Measurements from ENCODE around the gene PRMT5.

Gene PRMT5

DNA sequence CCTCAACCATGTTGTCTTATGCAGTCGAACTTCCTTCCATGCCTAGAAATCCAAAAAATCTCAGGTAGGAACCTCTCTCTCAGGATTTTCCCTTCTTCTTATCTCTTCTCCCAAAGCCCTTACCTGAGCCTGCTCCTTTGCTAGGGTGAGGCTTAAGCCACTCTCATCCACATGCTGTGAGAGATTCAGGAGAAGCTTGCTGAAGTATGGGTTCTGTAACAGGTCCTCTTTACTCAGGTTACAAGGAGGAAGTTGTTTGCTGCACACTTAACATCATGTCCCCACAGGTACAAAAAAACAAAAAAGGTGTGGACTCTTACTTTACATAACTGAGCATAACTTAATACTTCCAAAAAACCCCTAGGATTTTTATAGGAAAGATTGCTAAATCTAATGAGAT lies 23.2 kb upstream of the PRMT5 start:
- TF ChIP-seq FOXP2 (optimal IDR thresholded peaks at IDR 0.05; ENCODE audit: borderline replicate concordance, extremely low read depth, extremely low read length, insufficient read depth), result no peak
- TF ChIP-seq POLR2AphosphoS5 (IDR thresholded peaks at IDR 0.05; ENCODE audit: low read depth, low read length), result no peak
- TF ChIP-seq, protein P1, sequence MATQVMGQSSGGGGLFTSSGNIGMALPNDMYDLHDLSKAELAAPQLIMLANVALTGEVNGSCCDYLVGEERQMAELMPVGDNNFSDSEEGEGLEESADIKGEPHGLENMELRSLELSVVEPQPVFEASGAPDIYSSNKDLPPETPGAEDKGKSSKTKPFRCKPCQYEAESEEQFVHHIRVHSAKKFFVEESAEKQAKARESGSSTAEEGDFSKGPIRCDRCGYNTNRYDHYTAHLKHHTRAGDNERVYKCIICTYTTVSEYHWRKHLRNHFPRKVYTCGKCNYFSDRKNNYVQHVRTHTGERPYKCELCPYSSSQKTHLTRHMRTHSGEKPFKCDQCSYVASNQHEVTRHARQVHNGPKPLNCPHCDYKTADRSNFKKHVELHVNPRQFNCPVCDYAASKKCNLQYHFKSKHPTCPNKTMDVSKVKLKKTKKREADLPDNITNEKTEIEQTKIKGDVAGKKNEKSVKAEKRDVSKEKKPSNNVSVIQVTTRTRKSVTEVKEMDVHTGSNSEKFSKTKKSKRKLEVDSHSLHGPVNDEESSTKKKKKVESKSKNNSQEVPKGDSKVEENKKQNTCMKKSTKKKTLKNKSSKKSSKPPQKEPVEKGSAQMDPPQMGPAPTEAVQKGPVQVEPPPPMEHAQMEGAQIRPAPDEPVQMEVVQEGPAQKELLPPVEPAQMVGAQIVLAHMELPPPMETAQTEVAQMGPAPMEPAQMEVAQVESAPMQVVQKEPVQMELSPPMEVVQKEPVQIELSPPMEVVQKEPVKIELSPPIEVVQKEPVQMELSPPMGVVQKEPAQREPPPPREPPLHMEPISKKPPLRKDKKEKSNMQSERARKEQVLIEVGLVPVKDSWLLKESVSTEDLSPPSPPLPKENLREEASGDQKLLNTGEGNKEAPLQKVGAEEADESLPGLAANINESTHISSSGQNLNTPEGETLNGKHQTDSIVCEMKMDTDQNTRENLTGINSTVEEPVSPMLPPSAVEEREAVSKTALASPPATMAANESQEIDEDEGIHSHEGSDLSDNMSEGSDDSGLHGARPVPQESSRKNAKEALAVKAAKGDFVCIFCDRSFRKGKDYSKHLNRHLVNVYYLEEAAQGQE (IDR thresholded peaks at IDR 0.05; ENCODE audit: insufficient read depth in 1 of 2, low read depth in 2 of 2, low read length in 2 of 2), result no peak

DNA sequence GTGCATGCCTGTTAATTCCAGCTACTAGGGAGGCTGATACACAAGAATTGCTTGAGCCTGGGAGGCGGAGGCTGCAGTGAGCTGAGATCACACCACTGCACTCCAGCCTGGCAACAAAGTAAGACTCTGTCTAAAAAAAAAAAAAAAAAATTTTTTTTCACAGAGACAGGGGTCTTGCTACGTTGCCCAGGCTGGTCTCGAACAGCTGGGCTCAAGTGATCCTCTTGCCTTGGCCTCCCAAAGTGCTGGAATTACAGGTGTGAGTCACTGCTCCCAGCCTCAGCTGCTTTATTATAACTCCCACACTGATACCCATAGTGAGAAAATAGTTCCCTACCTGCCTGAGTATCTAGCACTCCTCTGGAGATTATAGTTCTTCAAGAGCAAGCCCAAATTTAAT lies 16.5 kb upstream of the PRMT5 start:
- TF ChIP-seq POLR2AphosphoS5 (IDR thresholded peaks at IDR 0.05; ENCODE audit: low read depth, low read length) (no peak), FOXP2 (optimal IDR thresholded peaks at IDR 0.05; ENCODE audit: borderline replicate concordance, extremely low read depth, extremely low read length, insufficient read depth) (no peak), TAF1 (IDR thresholded peaks at IDR 0.05; ENCODE audit: borderline replicate concordance, insufficient read depth, low read length) (no peak), SIN3A (IDR thresholded peaks at IDR 0.05; ENCODE audit: borderline replicate concordance, insufficient read depth, low read length) (no peak)
- TF ChIP-seq, protein P1 (IDR thresholded peaks at IDR 0.05; ENCODE audit: insufficient read depth in 1 of 2, low read depth in 2 of 2, low read length in 2 of 2), result no peak

DNA sequence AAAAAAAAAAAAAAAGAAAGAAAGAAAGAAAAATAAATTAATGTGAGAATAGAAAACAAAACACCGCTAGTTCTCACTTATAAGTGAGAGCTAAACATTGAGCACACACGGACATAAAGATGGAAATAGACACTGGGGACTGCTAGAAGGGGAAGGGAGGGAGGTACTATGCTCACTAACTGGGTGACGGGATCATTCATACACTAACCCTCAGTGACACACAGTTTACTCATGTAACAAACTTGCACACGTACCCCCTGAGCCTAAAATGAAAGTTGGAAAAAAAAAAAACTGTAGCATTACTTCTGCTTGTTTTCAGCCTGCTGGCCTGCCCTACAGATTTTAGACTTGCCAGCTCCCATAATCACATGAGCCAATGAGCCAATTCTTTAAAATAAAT lies 10.5 kb upstream of the PRMT5 start:
- no peak for TF ChIP-seq FOXP2 (optimal IDR thresholded peaks at IDR 0.05; ENCODE audit: borderline replicate concordance, extremely low read depth, extremely low read length, insufficient read depth)
- TF ChIP-seq, protein P1 (IDR thresholded peaks at IDR 0.05; ENCODE audit: insufficient read depth in 1 of 2, low read depth in 2 of 2, low read length in 2 of 2), result no peak
- no peak for TF ChIP-seq TAF1 (IDR thresholded peaks at IDR 0.05; ENCODE audit: borderline replicate concordance, insufficient read depth, low read length)
- no peak for TF ChIP-seq SIN3A (IDR thresholded peaks at IDR 0.05; ENCODE audit: borderline replicate concordance, insufficient read depth, low read length)
- no peak for TF ChIP-seq POLR2AphosphoS5 (IDR thresholded peaks at IDR 0.05; ENCODE audit: low read depth, low read length)

DNA sequence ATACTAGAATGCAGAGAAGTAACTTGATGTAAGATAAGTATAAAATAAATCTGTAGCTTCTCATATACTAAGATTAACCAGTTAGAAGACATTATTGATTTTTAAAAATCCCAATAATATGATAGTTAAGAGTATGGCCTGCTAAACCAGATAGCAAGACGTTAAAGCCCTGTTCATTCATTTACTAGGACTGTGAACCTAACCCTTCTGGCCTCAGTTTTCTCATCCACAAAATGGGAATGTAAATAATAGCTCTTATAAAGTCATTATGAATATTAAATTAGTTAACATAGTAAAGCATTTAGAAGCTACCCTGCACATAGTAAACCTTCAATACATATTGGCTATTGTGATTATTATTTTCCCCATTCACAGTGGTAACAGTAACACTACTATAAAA lies 6.0 kb upstream of the PRMT5 start:
- TF ChIP-seq TAF1 (IDR thresholded peaks at IDR 0.05; ENCODE audit: borderline replicate concordance, insufficient read depth, low read length) (no peak), FOXP2 (optimal IDR thresholded peaks at IDR 0.05; ENCODE audit: borderline replicate concordance, extremely low read depth, extremely low read length, insufficient read depth) (no peak), SIN3A (IDR thresholded peaks at IDR 0.05; ENCODE audit: borderline replicate concordance, insufficient read depth, low read length) (no peak), POLR2AphosphoS5 (IDR thresholded peaks at IDR 0.05; ENCODE audit: low read depth, low read length) (no peak)

DNA sequence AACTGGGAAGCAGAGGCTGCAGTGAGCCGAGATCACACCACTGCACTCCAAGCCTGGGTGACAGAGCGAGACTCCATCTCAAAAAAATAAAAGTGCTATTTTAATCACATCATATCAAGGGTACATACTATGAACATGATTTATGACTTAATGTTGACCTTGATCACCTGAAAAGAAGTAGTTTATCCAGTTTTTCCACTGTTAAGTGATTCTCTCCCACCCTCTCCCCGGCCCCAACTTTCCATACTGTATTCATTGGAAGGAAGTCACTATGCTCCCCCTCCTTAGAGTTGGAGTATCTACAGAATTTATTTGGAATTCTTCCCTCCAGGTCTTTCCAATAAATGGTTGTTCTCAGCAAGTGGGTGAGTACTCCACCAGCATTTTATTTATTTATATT lies 3.0 kb upstream of the PRMT5 start:
- TF ChIP-seq POLR2AphosphoS5 (IDR thresholded peaks at IDR 0.05; ENCODE audit: low read depth, low read length), result no peak
- TF ChIP-seq FOXP2 (optimal IDR thresholded peaks at IDR 0.05; ENCODE audit: borderline replicate concordance, extremely low read depth, extremely low read length, insufficient read depth), result no peak
- TF ChIP-seq SIN3A (IDR thresholded peaks at IDR 0.05; ENCODE audit: borderline replicate concordance, insufficient read depth, low read length), result no peak
- no peak for TF ChIP-seq TAF1 (IDR thresholded peaks at IDR 0.05; ENCODE audit: borderline replicate concordance, insufficient read depth, low read length)
- TF ChIP-seq, protein P1 (IDR thresholded peaks at IDR 0.05; ENCODE audit: insufficient read depth in 1 of 2, low read depth in 2 of 2, low read length in 2 of 2), result no peak
